WTC11 (cell line): ENCODE measurements around the gene CXCL17. TPM values are rescaled to one million over a fixed set of nuclear protein-coding genes. Genes with fewer than 3 reads are reported as not detected.

Experiments
- ATAC-seq: fragments of 200-7000 bp; cut with Tn5 transposase; 2 replicates; pipeline ENCODE4 v1.10.0; 2021; ENCODE audit warnings: mild to moderate bottlenecking, moderate library complexity
- CTCF ChIA-PET: fragments of 300-600 bp; sonication (Branson Sonifier 250); formaldehyde crosslinking; loops from one replicate; lab custom pipeline; 2021; ENCODE audit warnings: antibody characterized with exemption; lab: Charles Lee
- POLR2A ChIA-PET: fragments of 350-600 bp; sonication (Branson Sonifier 250); formaldehyde crosslinking; loops from one replicate; lab custom pipeline; 2021; ENCODE audit warnings: antibody characterized with exemption; lab: Charles Lee
- DNase-seq: peaks from one replicate; pipeline ENCODE4 v3.0.0; 2021; ENCODE audit warnings: low spot score
- H3K27ac Mint-ChIP-seq: 2 replicates; pipeline ENCODE4 v1.8.0; 2021; ENCODE audit warnings: mixed read lengths
- H3K27me3 Mint-ChIP-seq: 2 replicates; pipeline ENCODE4 v1.8.0; 2021; ENCODE audit warnings: low read depth, mild to moderate bottlenecking, moderate library complexity, mixed read lengths
- H3K36me3 Mint-ChIP-seq: 2 replicates; pipeline ENCODE4 v1.8.0; 2021; ENCODE audit warnings: mixed read lengths
- H3K4me1 Mint-ChIP-seq: 2 replicates; pipeline ENCODE4 v1.8.0; 2022; ENCODE audit warnings: mixed read lengths
- H3K4me3 Mint-ChIP-seq: 2 replicates; pipeline ENCODE4 v1.8.0; 2021; ENCODE audit warnings: mild to moderate bottlenecking, moderate library complexity, mixed read lengths
- H3K9me3 Mint-ChIP-seq: 2 replicates; pipeline ENCODE4 v1.8.0; 2021; ENCODE audit warnings: mixed read lengths
- AR ChIP-seq: fragments of 250-450 bp; sonication (Bioruptor Pico); IDR thresholded peaks from 2 replicates; pipeline ENCODE4 v1.9.0; 2021; ENCODE audit warnings: mild to moderate bottlenecking
- ATF1 ChIP-seq: sonication (generic); formaldehyde crosslinking; IDR thresholded peaks from 2 replicates; pipeline ENCODE4 v1.8.1; 2023; ENCODE audit warnings: mild to moderate bottlenecking, moderate library complexity, missing genetic modification reagents
- ATF3 ChIP-seq: sonication (generic); formaldehyde crosslinking; conservative IDR thresholded peaks from 2 replicates; pipeline ENCODE4 v1.8.1; 2022; ENCODE audit warnings: mild to moderate bottlenecking, missing genetic modification reagents
- ATF6 ChIP-seq: sonication (generic); formaldehyde crosslinking; IDR thresholded peaks from 2 replicates; pipeline ENCODE4 v1.8.1; 2023; ENCODE audit warnings: mild to moderate bottlenecking, missing genetic modification reagents
- CTCF ChIP-seq: fragments of 200-600 bp; IDR thresholded peaks from 2 replicates; pipeline ENCODE4 v1.8.0; 2022; ENCODE audit warnings: antibody characterized with exemption
- E2F4 ChIP-seq: sonication (generic); formaldehyde crosslinking; IDR thresholded peaks from 2 replicates; pipeline ENCODE4 v1.8.1; 2022; ENCODE audit warnings: low read depth, mild to moderate bottlenecking, moderate library complexity, missing genetic modification reagents, borderline replicate concordance
- HMGA2 ChIP-seq: fragments of 250-450 bp; sonication (Bioruptor Pico); IDR thresholded peaks from 2 replicates; pipeline ENCODE4 v1.4.0; 2021; ENCODE audit warnings: mild to moderate bottlenecking, moderate library complexity
- NFYB ChIP-seq: sonication (generic); formaldehyde crosslinking; conservative IDR thresholded peaks from 2 replicates; pipeline ENCODE4 v1.8.0; 2022; ENCODE audit warnings: low read depth, missing genetic modification reagents
- NR2C2 ChIP-seq: sonication (generic); formaldehyde crosslinking; IDR thresholded peaks from 2 replicates; pipeline ENCODE4 v1.8.0; 2022; ENCODE audit warnings: mild to moderate bottlenecking, missing genetic modification reagents
- PRDM15 ChIP-seq: sonication (generic); formaldehyde crosslinking; IDR thresholded peaks from 2 replicates; pipeline ENCODE4 v1.8.0; 2022; ENCODE audit warnings: missing genetic modification reagents
- PRRX2 ChIP-seq: fragments of 250-450 bp; sonication (Bioruptor Pico); IDR thresholded peaks from 2 replicates; pipeline ENCODE4 v1.8.0; 2021; ENCODE audit warnings: mild to moderate bottlenecking
- RORB ChIP-seq: fragments of 250-450 bp; sonication (Bioruptor Pico); IDR thresholded peaks from 2 replicates; pipeline ENCODE4 v1.9.0; 2021; ENCODE audit warnings: mild to moderate bottlenecking
- SMAD3 ChIP-seq: sonication (generic); formaldehyde crosslinking; IDR thresholded peaks from 2 replicates; pipeline ENCODE4 v1.8.0; 2022; ENCODE audit warnings: missing genetic modification reagents, mild to moderate bottlenecking, borderline replicate concordance
- SMAD4 ChIP-seq: sonication (generic); formaldehyde crosslinking; IDR thresholded peaks from 2 replicates; pipeline ENCODE4 v1.8.0; 2022; ENCODE audit warnings: mild to moderate bottlenecking, missing genetic modification reagents
- ZBTB43 ChIP-seq: sonication (generic); formaldehyde crosslinking; IDR thresholded peaks from 2 replicates; pipeline ENCODE4 v1.8.1; 2023; ENCODE audit warnings: mild to moderate bottlenecking, missing genetic modification reagents
- ZNF281 ChIP-seq: sonication (generic); formaldehyde crosslinking; IDR thresholded peaks from 2 replicates; pipeline ENCODE4 v1.8.0; 2023; ENCODE audit warnings: mild to moderate bottlenecking, missing genetic modification reagents
- total RNA-seq: library from RNA; stranded (reverse); gene quantifications from 3 replicates; pipeline ENCODE4 v1.2.3, GENCODE V29; 2021

The CXCL17 gene
- total RNA-seq, 1 experiment from 2014 or later, result not detected

GRCh38 chr19:42407816-42408175, 35.0 kb downstream of the CXCL17 start:
- DNase-seq (no peak), ATAC-seq (no peak)
- ChIA-PET POLR2A (interaction anchor here (1.4 kb wide), 1 partner anchor 11 kb away, joined by 4 read pairs; no protein-coding TSS in a partner anchor), CTCF (interaction anchor here (1.3 to 1.5 kb wide), 2 partner anchors 27 to 33 kb away, joined by 3 to 6 read pairs; no protein-coding TSS in a partner anchor)
- peaks cover 14% of the 10 kb centered on the region for H3K4me1 Mint-ChIP-seq
- no peaks in the 10 kb centered on the region for H3K9me3 Mint-ChIP-seq
- H3K4me3 Mint-ChIP-seq, result no peak overlapping the region
- 0 out of 2 replicates have a peak, but pooled peaks cover 9% of the 10 kb centered on the region for H3K36me3 Mint-ChIP-seq
- peaks cover 86% of the 10 kb centered on the region for H3K27me3 Mint-ChIP-seq
- no peak overlapping the region for H3K27ac Mint-ChIP-seq
- TF ChIP-seq ATF3 (no peak), CTCF (no peak), E2F4 (CRISPR knock-in tag) (no peak), SMAD3 (CRISPR knock-in tag) (no peak), NFYB (CRISPR knock-in tag) (no peak), ATF6 (CRISPR knock-in tag) (no peak), PRRX2 (CRISPR knock-in tag) (no peak), HMGA2 (no peak), ZBTB43 (CRISPR knock-in tag) (no peak), PRDM15 (CRISPR knock-in tag) (no peak), ATF1 (CRISPR knock-in tag) (no peak), SMAD4 (CRISPR knock-in tag) (no peak), RORB (CRISPR knock-in tag) (no peak), ZNF281 (CRISPR knock-in tag) (no peak), NR2C2 (no peak), AR (no peak)
- TF ChIP-seq, all 79 proteins: peak for 0
